LHCN-M2 (cell line): ENCODE data around the gene MAP3K13. TPM values are rescaled to one million over a fixed set of nuclear protein-coding genes. Genes with fewer than 3 reads are reported as not detected.
A peak's percentile ranks its signal among the peaks of the same experiment; 100 is the strongest.

Experiments
- DNase-seq: peaks from one replicate; pipeline ENCODE4 v3.0.0-alpha.2; 2012; ENCODE audit warnings: low read depth
- polyA plus RNA-seq: library from polyadenylated mRNA; unstranded; fragments of >200 nt; gene quantifications from one replicate; pipeline ENCODE4 v1.2.1, GENCODE V29; 2012; ENCODE audit warnings: missing spikeins
- total RNA-seq: library from RNA; depleted of rRNA; stranded (reverse); fragments of >200 nt; gene quantifications from 2 replicates; pipeline ENCODE4 v1.2.3, GENCODE V29; 2014; rRNA removed

Gene MAP3K13, protein sequence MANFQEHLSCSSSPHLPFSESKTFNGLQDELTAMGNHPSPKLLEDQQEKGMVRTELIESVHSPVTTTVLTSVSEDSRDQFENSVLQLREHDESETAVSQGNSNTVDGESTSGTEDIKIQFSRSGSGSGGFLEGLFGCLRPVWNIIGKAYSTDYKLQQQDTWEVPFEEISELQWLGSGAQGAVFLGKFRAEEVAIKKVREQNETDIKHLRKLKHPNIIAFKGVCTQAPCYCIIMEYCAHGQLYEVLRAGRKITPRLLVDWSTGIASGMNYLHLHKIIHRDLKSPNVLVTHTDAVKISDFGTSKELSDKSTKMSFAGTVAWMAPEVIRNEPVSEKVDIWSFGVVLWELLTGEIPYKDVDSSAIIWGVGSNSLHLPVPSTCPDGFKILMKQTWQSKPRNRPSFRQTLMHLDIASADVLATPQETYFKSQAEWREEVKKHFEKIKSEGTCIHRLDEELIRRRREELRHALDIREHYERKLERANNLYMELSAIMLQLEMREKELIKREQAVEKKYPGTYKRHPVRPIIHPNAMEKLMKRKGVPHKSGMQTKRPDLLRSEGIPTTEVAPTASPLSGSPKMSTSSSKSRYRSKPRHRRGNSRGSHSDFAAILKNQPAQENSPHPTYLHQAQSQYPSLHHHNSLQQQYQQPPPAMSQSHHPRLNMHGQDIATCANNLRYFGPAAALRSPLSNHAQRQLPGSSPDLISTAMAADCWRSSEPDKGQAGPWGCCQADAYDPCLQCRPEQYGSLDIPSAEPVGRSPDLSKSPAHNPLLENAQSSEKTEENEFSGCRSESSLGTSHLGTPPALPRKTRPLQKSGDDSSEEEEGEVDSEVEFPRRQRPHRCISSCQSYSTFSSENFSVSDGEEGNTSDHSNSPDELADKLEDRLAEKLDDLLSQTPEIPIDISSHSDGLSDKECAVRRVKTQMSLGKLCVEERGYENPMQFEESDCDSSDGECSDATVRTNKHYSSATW
- 18.0 and 18.6 TPM in 2 replicates for total RNA-seq
- polyA plus RNA-seq = 10.1 TPM

DNA sequence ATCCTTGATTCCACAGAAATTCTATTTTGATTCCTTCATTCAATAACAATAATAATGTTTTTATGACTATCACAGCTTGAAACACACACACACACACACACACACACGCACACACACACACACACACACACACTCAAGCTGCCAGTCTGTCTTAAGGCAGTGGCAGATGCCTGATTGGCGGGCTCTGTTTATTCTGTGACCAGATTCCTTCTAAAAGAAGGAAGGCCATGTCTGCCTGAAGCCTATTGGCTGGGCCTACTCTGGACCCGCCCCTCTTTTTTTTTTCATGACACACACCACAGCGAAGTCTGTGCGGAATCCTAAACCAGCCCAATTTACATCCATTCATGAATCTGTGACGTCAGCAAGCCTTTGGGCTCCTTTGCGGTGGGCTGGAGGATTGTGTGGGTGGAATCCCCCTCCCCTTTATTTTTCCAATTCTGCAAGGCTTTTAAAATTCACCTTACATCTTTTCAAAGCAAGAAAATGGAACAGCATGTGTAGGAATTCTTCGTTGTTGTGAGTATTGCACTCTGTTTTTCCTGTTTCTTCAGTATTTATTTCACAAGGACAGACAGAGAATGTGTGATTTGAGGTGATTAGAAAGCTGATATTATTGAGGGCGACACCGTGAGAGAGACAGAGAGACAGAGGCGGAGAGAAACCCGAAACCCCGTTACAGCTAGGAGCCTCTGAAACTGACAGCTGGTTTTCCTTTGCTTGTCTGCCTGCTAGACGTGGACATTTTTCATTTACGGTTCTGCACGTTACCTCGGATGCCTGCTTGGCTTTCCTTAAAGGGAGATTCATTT lies at the start of gene MAP3K13:
MAP3K13 (plus strand) TSS at position 287 of the 812 bp plus-strand sequence. CDS start 65,446 bp downstream, outside the sequence.
- DNase-seq = peak; percentile 98

DNA sequence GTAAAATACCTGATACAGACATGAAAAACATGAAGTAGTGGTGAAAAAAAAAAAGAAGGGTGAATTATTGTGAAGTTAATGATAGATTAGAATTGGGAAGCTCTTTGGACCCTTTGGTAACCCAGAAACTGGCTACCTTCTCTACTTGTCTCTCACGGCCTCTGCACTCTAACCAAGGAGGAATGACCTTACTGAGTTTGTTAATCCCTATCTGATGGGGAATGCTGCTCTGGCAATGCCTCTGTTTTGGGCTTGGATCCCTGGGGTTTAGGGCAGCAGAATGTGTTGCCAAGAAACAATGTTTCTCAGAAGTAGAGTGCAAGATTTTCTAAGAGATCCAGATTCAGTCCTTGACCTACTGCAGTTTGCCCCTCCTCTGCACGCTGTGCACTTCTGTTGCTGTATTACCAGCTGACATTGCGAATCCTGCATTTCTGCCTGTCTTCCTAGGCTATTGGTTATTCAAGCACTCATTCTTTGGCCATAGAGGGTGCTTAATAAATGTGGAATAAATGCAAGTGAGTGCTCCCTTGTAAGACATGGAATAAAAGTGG lies 49.2 kb upstream of the MAP3K13 start:
- no peak for DNase-seq

DNA sequence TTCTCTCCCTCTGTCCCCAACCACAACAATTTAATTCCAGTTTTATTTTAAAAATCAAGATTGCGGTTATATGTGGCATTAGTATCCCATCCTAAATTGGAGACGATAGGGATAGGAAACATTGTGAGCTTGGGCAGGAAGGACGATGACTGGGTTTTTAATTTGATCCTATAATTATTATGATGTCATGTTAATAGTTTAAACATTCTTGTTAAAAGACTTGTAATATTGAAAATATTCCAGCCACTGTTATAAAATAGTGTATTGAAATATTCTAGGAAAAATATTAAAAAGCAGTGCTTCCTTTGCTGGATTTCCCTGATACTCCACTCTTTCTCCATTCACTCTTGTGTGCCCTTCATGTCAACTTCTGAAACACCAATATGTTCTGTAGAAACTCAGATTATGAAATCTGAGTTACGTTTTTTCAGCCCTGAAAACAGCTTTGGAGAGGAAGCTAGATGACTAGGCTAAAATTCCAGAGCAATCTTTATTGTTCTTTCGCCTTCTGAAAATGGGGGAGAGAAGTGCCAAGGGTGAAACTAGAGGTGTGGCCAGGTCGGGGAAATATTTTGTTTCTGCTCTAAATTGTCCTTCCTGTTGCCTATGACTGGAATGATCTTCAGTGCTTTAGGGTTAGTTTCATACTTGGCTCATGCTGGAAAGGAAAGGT lies 46.1 kb upstream of the MAP3K13 start:
- DNase-seq = no peak

GRCh38 chr3:185317674-185318073 lies 45.3 kb upstream of the MAP3K13 start:
- no peak for DNase-seq

- no peak for DNase-seq
Measured at GRCh38 chr3:185318141-185318540, 44.8 kb upstream of the MAP3K13 start.

GRCh38 chr3:185319801-185320200 lies 43.1 kb upstream of the MAP3K13 start:
- no peak for DNase-seq

DNA sequence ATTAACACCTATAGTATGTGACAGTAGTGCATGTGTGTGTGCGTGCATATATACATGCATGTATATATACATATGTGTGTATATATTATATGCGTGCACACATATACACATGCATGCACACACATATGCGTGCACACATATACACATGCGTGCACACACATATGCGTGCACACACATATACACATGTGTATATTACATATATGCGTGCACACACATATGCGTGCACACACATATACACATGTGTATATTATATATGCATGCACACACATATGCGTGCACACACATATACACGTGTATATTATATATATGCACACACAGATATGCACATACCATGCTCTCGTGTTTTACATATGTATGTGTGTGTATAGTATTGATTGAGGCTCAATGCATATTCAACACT lies 42.0 kb upstream of the MAP3K13 start:
- DNase-seq = no peak

- DNase-seq = no peak
Measured at GRCh38 chr3:185322101-185322719, 40.7 kb upstream of the MAP3K13 start.

GRCh38 chr3:185325946-185326791 lies 36.8 kb upstream of the MAP3K13 start:
- no peak for DNase-seq

- DNase-seq = no peak
Measured at GRCh38 chr3:185327062-185327461, 35.9 kb upstream of the MAP3K13 start.

DNA sequence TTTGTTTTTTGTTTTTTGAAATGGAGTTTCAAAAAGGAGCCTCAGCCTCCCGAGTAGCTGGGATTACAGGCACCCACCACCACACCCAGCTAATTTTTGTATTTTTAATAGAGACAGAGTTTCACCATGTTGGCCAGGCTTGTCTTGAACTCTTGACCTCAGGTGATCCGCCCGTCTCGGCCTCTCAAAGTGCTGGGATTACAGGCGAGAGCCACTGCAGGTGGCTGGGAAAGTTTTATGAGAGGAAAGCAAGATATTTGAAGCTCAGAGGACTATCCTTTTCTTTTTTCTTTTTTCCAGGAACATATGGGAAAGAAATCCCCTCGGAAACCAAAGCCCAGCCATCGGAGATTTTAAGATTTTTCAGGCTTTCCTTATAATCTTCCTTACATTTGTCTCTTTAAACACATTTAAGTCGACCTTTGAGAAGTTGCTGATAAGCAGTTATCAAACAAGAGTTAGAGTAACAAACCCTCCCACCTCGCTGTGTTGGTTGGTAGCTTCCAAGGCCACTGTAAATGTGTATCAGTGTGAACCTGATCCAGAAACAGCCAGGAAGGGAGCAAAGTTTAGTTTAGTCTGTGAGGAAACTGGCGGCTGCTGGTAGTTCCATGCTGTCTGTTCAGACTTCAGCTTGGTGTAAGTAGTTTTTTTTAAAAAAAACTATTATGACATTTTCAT lies 34.5 kb upstream of the MAP3K13 start:
- no peak for DNase-seq

DNA sequence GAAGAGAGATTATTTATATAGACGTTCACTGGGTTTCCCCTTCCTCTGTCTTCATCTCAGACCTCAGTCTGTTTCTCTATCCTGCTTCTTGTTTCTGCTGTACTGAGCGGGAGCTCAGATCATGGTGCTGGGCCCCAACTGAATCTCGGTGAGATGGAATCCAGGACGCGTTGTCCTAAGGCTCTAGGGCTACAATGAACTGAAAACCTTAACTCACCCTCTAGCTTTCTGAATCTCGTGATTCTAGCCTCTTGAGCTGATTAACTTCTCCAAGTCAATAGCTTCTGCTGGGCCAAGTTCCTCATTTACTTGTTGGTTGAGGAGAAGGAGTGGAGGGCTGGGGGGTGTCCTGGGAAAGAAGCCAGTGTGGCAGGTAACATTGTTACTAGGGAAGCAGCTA lies 32.7 kb upstream of the MAP3K13 start:
- DNase-seq = no peak

- no peak for DNase-seq
Measured at GRCh38 chr3:185330644-185331043, 32.3 kb upstream of the MAP3K13 start.

GRCh38 chr3:185332026-185332735 lies 30.8 kb upstream of the MAP3K13 start:
- DNase-seq = peak; percentile 80

- DNase-seq = peak; percentile 77
Measured at GRCh38 chr3:185335799-185336198, 27.1 kb upstream of the MAP3K13 start.

GRCh38 chr3:185337231-185337816 lies 25.6 kb upstream of the MAP3K13 start:
- DNase-seq = no peak

DNA sequence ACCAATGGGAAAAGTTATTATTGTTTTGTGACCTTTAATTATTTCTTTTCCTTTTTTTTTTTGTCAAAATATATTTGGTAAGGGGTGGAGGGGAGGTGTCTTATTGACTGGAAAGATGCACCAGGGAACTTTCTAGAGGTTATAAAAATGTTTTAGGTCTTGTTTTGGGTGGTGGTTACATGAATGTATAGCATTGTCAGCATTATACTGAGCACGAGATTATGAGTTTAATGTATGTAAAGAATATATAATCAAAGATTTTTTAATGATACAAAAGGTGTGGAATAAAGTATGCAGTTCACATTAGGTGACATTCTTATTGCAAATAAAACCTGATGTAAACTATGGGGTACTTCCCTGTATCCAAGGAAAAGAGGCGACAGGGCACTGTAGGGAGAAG lies 23.0 kb upstream of the MAP3K13 start:
- no peak for DNase-seq

DNA sequence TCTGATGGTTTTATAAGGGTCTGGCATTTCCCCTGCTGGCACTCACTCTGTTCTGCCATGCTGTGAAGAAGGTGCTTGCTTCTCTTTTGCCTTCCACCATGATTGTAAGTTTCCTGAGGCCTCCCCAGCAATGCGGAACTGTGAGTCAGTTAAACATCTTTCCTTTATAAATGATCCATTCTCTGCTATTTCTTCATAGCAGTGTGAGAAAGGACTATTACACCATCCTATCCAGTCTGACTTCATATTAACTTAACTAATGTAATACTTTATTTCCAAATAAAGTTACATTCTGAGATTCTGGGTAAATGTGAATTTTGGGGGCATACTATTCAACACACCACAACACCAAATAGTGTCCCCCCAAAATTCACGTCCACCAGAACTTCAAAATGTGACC lies 22.2 kb upstream of the MAP3K13 start:
- no peak for DNase-seq
